ENCODE data around the gene CRPPA. TPM values are rescaled to one million over a fixed set of nuclear protein-coding genes. Genes with fewer than 3 reads are reported as not detected.

CRPPA gene
- total and polyA plus RNA-seq, 7 donors = 0.30 to 4.1 (median 2.2) TPM

- WGBS, 3 donors = 0% methylated on average over 41 to 56 of the region's 56 CpGs
- peaks cover 12% of the 10 kb centered on the region for H3K4me1 ChIP-seq
- peak overlapping the region; percentile 96 for H3K27ac ChIP-seq
- H3K9me3 ChIP-seq = no peaks in the 10 kb centered on the region
- peak overlapping the region; percentile 88 for H3K4me3 ChIP-seq
- H3K36me3 ChIP-seq (ENCODE audit: insufficient read depth in 1 of 2, low read depth in 1 of 2) = no peaks in the 10 kb centered on the region
- ATAC-seq = peak; percentile 82 to 93 (median 90)
- DNase-seq = peak; percentile 85 to 90
- TF ChIP-seq, protein P1, sequence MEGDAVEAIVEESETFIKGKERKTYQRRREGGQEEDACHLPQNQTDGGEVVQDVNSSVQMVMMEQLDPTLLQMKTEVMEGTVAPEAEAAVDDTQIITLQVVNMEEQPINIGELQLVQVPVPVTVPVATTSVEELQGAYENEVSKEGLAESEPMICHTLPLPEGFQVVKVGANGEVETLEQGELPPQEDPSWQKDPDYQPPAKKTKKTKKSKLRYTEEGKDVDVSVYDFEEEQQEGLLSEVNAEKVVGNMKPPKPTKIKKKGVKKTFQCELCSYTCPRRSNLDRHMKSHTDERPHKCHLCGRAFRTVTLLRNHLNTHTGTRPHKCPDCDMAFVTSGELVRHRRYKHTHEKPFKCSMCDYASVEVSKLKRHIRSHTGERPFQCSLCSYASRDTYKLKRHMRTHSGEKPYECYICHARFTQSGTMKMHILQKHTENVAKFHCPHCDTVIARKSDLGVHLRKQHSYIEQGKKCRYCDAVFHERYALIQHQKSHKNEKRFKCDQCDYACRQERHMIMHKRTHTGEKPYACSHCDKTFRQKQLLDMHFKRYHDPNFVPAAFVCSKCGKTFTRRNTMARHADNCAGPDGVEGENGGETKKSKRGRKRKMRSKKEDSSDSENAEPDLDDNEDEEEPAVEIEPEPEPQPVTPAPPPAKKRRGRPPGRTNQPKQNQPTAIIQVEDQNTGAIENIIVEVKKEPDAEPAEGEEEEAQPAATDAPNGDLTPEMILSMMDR (IDR thresholded peaks at IDR 0.05) = peak; percentile 25
- intact Hi-C loops (cut with DNase I) = loop anchor here in 1 of 2 donors (10.0 kb wide), 1 partner anchor 346 kb away; no protein-coding TSS in a partner anchor
- H3K27me3 ChIP-seq (ENCODE audit: insufficient read depth in 3 of 3, low read length in 2 of 3) = no peaks in the 10 kb centered on the region
Measured at GRCh38 chr7:16420649-16421332, 547 bp downstream of the CRPPA start.

DNA sequence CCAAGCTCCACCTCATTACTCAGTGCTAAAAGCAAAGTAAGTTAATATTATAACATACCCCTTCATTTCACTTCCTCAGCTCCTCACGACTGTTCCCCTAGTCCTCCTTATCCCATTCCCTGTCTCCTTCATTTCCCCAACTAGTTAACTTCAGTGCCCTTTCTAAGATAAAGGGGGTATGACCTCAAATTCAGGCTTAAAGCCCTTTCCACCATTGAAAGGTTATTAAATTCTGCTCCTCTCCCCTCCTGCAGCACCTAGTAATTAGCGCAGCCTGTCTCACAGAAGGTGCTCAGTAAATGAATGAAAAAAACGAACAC is 1.0 kb downstream of the CRPPA start:
- Histone ChIP-seq H3K4me3 (peak overlapping the region; percentile 88), H3K9me3 (no peaks in the 10 kb centered on the region), H3K27me3 (ENCODE audit: insufficient read depth in 3 of 3, low read length in 2 of 3) (no peaks in the 10 kb centered on the region), H3K4me1 (peaks cover 12% of the 10 kb centered on the region), H3K36me3 (ENCODE audit: insufficient read depth in 1 of 2, low read depth in 1 of 2) (no peaks in the 10 kb centered on the region), H3K27ac (peak overlapping the region; percentile 96)
- intact Hi-C loops (cut with DNase I) = loop anchor here in 1 of 2 donors (10.0 kb wide), 1 partner anchor 345 kb away; no protein-coding TSS in a partner anchor
- ATAC-seq = no peak
- WGBS, 3 donors = 2 to 5% (median 3%) methylated on average over 3 of the region's 3 CpGs
- no peak for DNase-seq
- TF ChIP-seq, protein P1 (IDR thresholded peaks at IDR 0.05) = no peak

DNA sequence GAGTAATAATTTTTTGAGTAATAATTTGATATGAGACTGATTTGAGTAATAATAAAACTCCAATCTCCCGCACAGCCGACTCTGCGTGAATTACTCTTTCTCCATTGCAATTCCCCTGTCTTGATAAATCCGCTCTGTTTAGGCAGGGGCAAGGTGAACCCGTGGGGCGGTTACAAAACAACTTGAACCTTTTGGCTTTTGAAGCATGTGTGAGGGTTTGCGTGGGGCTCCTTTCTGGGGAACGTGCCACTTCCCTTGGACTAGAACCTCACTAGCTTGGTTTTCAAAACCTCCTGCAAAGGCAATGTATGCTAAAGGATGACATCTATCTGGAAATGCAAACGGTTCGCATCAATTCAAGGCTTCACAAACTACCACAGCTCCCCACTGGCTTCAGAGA is 1.5 kb downstream of the CRPPA start:
- peak overlapping the region; percentile 96 for H3K27ac ChIP-seq
- no peaks in the 10 kb centered on the region for H3K36me3 ChIP-seq (ENCODE audit: insufficient read depth in 1 of 2, low read depth in 1 of 2)
- no peak for DNase-seq
- intact Hi-C loops (cut with DNase I) = loop anchor here in 1 of 2 donors (10.0 kb wide), 1 partner anchor 345 kb away; no protein-coding TSS in a partner anchor
- H3K4me3 ChIP-seq = peak overlapping the region; percentile 88
- no peak for ATAC-seq
- TF ChIP-seq, protein P1 (IDR thresholded peaks at IDR 0.05) = no peak
- peaks cover 12% of the 10 kb centered on the region for H3K4me1 ChIP-seq
- 78 to 81% (median 80%) methylated on average over 10 of the region's 10 CpGs for WGBS, 3 donors
- H3K9me3 ChIP-seq = no peaks in the 10 kb centered on the region
- H3K27me3 ChIP-seq (ENCODE audit: insufficient read depth in 3 of 3, low read length in 2 of 3) = no peaks in the 10 kb centered on the region

DNA sequence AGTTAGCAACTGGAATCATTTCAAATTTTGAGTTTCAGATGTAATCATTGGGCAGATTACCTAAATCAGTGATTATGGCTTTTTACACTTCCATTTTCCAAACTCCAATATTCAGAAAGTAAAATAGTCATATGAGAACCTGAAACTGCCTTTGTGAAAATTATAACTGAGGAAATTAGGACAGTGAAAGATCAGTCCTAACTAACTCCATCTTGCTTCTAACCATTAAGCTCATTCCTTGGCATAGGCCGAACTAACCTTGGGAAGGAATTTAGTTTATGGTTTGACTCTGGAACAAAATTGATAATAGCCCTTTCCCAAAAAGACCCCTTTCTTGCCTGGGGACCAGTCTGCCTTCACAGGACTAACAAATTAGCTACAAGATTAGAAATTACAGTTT is 2.2 kb downstream of the CRPPA start:
- no peak for DNase-seq
- Histone ChIP-seq H3K4me3 (no peak overlapping the region), H3K27me3 (ENCODE audit: insufficient read depth in 3 of 3, low read length in 2 of 3) (no peaks in the 10 kb centered on the region), H3K36me3 (ENCODE audit: insufficient read depth in 1 of 2, low read depth in 1 of 2) (no peaks in the 10 kb centered on the region), H3K4me1 (peaks cover 12% of the 10 kb centered on the region), H3K9me3 (no peaks in the 10 kb centered on the region), H3K27ac (no peak overlapping the region)
- no peak for ATAC-seq
- TF ChIP-seq, protein P1 (IDR thresholded peaks at IDR 0.05) = no peak
- 94 to 100% (median 97%) methylated on average over 1 of the region's 1 CpG for WGBS, 3 donors
- intact Hi-C loops (cut with DNase I) = no loop called here

DNA sequence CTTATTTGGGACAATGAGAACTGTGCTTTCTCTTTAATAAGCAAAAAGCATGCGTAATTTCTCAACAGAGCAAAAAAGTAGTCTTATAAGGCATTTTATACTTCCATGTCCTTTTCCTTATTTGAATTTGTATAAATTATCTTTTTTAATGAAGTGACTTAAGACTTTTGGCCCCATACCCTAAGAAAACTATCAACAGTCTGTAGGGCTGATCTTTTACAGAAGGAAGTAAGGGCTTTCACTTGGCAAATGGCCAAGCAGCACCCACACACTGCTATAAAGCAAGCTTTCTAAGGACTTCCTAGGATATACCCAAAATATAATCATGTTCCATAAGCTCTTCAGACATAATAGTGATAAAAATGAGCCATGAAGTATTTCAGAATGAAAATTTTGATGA is 3.4 kb downstream of the CRPPA start:
- no peaks in the 10 kb centered on the region for H3K27me3 ChIP-seq (ENCODE audit: insufficient read depth in 3 of 3, low read length in 2 of 3)
- no peaks in the 10 kb centered on the region for H3K36me3 ChIP-seq (ENCODE audit: insufficient read depth in 1 of 2, low read depth in 1 of 2)
- no peak for ATAC-seq
- 58 to 60% (median 59%) methylated on average over 1 of the region's 1 CpG for WGBS, 3 donors
- no peak overlapping the region for H3K4me3 ChIP-seq
- intact Hi-C loops (cut with DNase I) = no loop called here
- TF ChIP-seq, protein P1 (IDR thresholded peaks at IDR 0.05) = no peak
- peaks cover 12% of the 10 kb centered on the region for H3K4me1 ChIP-seq
- no peak overlapping the region for H3K27ac ChIP-seq
- H3K9me3 ChIP-seq = no peaks in the 10 kb centered on the region
- no peak for DNase-seq
